Heart left ventricle (tissue), 16 donors: Measurements from ENCODE around the gene KIF27. TPM values are rescaled to one million over a fixed set of nuclear protein-coding genes. Genes with fewer than 3 reads are reported as not detected.
"Not testable (repeated sequence)": the region's sequence is repeated elsewhere in the genome, so short reads cannot be mapped to it uniquely, and the experiment has no call there.

ENCODE experiments used
- ATAC-seq, 4 donors: fragments of 200-7000 bp; cut with Tn5 transposase; one replicate each; pipeline ENCODE4 v1.9.1; 2020 to 2022; ENCODE audit warnings: moderate library complexity in 4 of 4, mild to moderate bottlenecking in 3 of 4, moderate number of reproducible peaks in 1 of 4
- DNase-seq, 5 donors: peaks; one replicate each; pipeline ENCODE4 v3.0.0-alpha.2; 2020
- H3K27ac ChIP-seq, 12 donors: fragments of 200-600 bp; sonication (generic) in 4 of 12; one replicate each; pipeline versions ENCODE4 v1.5.0 to v1.8.0; 2016 to 2022; ENCODE audit warnings: mild to moderate bottlenecking in 2 of 12
- H3K27me3 ChIP-seq, 9 donors: fragments of 200-600 bp; sonication (generic) in 2 of 9; one replicate each; pipeline versions ENCODE4 v1.5.1 to v1.8.0; 2016 to 2022; ENCODE audit warnings: mild to moderate bottlenecking in 3 of 9
- H3K36me3 ChIP-seq, 9 donors: fragments of 200-600 bp; sonication (generic) in 2 of 9; one replicate each; pipeline versions ENCODE4 v1.5.0 to v1.8.0; 2018 to 2022; ENCODE audit warnings: mild to moderate bottlenecking in 2 of 9
- H3K4me1 ChIP-seq, 12 donors: fragments of 200-600 bp; sonication (generic) in 4 of 12; one replicate each; pipeline versions ENCODE4 v1.5.0 to v1.8.0; 2016 to 2022; ENCODE audit warnings: mild to moderate bottlenecking in 3 of 12
- H3K4me3 ChIP-seq, 12 donors: fragments of 200-600 bp; sonication (generic) in 4 of 12; one replicate each; pipeline versions ENCODE4 v1.5.0 to v1.8.0; 2017 to 2022; ENCODE audit warnings: mild to moderate bottlenecking in 9 of 12, moderate library complexity in 4 of 12
- H3K9me3 ChIP-seq, 12 donors: fragments of 200-600 bp; sonication (generic) in 4 of 12; one replicate each; pipeline versions ENCODE4 v1.5.0 to v1.8.0; 2016 to 2022; ENCODE audit warnings: mild to moderate bottlenecking in 1 of 12
- CTCF ChIP-seq, 12 donors: fragments of 200-600 bp; sonication (generic) in 4 of 12; IDR thresholded peaks; one replicate each; pipeline versions ENCODE4 v1.5.0 to v1.8.0; 2018 to 2022; ENCODE audit warnings: antibody characterized with exemption in 12 of 12, mild to moderate bottlenecking in 5 of 12
- POLR2A ChIP-seq, 2 donors: fragments of 450-650 bp; IDR thresholded peaks; one replicate each; pipeline ENCODE4 v1.6.1; 2017; ENCODE audit warnings: antibody characterized with exemption in 2 of 2, mild to moderate bottlenecking in 2 of 2, moderate library complexity in 2 of 2
- WGBS, 4 donors: extraction: QIAGEN DNeasy Blood & Tissue Kit in 2 of 4; methylation state at CpG; one replicate each; pipeline versions ENCODE4 v1.1.5 to v1.1.7; 2013 to 2018; 5-methylcytosine and 5-hydroxymethylcytosine counted together
- intact Hi-C, 10 donors: fragments of 100-400 bp; cut with DNase I; formaldehyde crosslinking; loops; one replicate each; pipeline versions ENCODE4 v1.11.1 to v1.14.2; 2022
- polyA plus RNA-seq, 2 donors: library from polyadenylated mRNA; stranded (reverse); fragments of 200-250 nt; gene quantifications; one replicate each; pipeline ENCODE4 v1.2.3, GENCODE V29; 2013
- total RNA-seq, 9 donors: library from RNA; depleted of rRNA in 2 of 9; stranded (reverse); fragments of >200 nt in 2 of 9; fragmentation: NEBNext Ultra II Directional in 3 of 9; extraction: Animal tissue kit (Norgen Biotek cat#: 25700) in 3 of 9; gene quantifications; one replicate each; pipeline versions ENCODE4 v1.1.0 to v1.2.4, GENCODE V29; 2016 to 2023
- donor health status: ischemic (EF 13 %, LVEDD 7.1; RV severe dilation, severe dysfunction).
- donor health status: healthy with polysubstance abuse.
- donor health status: DM: no; HTN: yes; CAD: no.
- donor health status: DM: no; HTN: no; CAD: no.
- donor health status: ischemic (EF 25% LVEDD 6.9; RV normal size, moderate dysfunction).
- donor health status: ischemic (EF 25% LVEDD 5.7; RV mildly dilated, moderate dysfunction).
- donor health status: healthy.
- donor health status: DM: yes; HTN: yes; CAD: no.
- donor health status: ischemic (EF 35%, LVEDD 5.7; RV mildly dilated, moderate dysfunction).
- donor health status: nonischemic (EF 11% LVEDD 7.7; RV severe dilation, severe dysfunction).
- donor health status: DM: yes; HTN: yes; CAD: no.
- donor health status: PGD.
- donor health status: ischemic (EF 29% LVEDD 5.4; RV normal size, mild dysfunction).
- donor health status: nonischemic (EF 23%, LVEDD 6.1; RV moderate dilation, normal function).

The KIF27 gene
- total and polyA plus RNA-seq, 11 donors = 0.53 to 4.2 (median 3.1) TPM

GRCh38 chr9:83919111-83919510 lies 2.1 kb downstream of the KIF27 start:
- intact Hi-C loops = loop anchor here in 4 of 10 donors (5.0 to 10.0 kb wide), 5 partner anchors 214 to 724 kb away; partner anchors contain the start of genes UBQLN1 (in 2 of the 4) and IDNK (in 1 of the 4)
- Histone ChIP-seq H3K4me3 (no peak overlapping the region), H3K27ac (no peak overlapping the region), H3K9me3 (no peaks in the 10 kb centered on the region), H3K4me1 (peaks cover 0 to 12% (median 5%) of the 10 kb centered on the region in 12 donors), H3K36me3 (peaks cover 0 to 5% (median 0%) of the 10 kb centered on the region in 9 donors), H3K27me3 (no peaks in the 10 kb centered on the region)
- no peak for TF ChIP-seq CTCF (IDR thresholded peaks at IDR 0.05)
- TF ChIP-seq POLR2A (IDR thresholded peaks at IDR 0.05) = no peak
- ATAC-seq = no peak
- DNase-seq = no peak
- 97 to 99% (median 98%) methylated on average over 1 of the region's 1 CpG for WGBS, 4 donors

GRCh38 chr9:83912194-83912593 lies 9.0 kb downstream of the KIF27 start:
- H3K9me3 ChIP-seq, H3K36me3 ChIP-seq, H3K27me3 ChIP-seq, H3K4me3 ChIP-seq, H3K4me1 ChIP-seq, DNase-seq, H3K27ac ChIP-seq: not testable (repeated sequence)
- peak in 1 of 4 donors; percentile 65 for ATAC-seq
- WGBS, 4 donors = 28 to 33% (median 30%) methylated on average over 3 of the region's 3 CpGs
- TF ChIP-seq CTCF (IDR thresholded peaks at IDR 0.05) = peak in 11 of 12 donors; percentile 27 to 60 (median 46)
- intact Hi-C loops = loop anchor here in 7 of 10 donors (5.0 to 10.0 kb wide), 6 partner anchors 207 to 717 kb away; partner anchors contain the start of genes IDNK (in 6 of the 7) and UBQLN1 (in 2 of the 7)

GRCh38 chr9:83906144-83906543 lies 15.1 kb downstream of the KIF27 start:
- DNase-seq (no peak), ATAC-seq (no peak)
- H3K27ac ChIP-seq = no peak overlapping the region
- no peak overlapping the region for H3K4me3 ChIP-seq
- TF ChIP-seq POLR2A (IDR thresholded peaks at IDR 0.05) (no peak), CTCF (IDR thresholded peaks at IDR 0.05) (no peak)
- H3K4me1 ChIP-seq = no peaks in the 10 kb centered on the region
- H3K36me3 ChIP-seq = peaks cover 0 to 3% (median 0%) of the 10 kb centered on the region in 9 donors
- H3K27me3 ChIP-seq = no peaks in the 10 kb centered on the region
- H3K9me3 ChIP-seq = no peaks in the 10 kb centered on the region
- intact Hi-C loops = loop anchor here in 1 of 10 donors (10.0 kb wide), 1 partner anchor 701 kb away; no protein-coding TSS in a partner anchor

- WGBS, 4 donors = 91 to 95% (median 92%) methylated on average over 5 of the region's 5 CpGs
- H3K9me3 ChIP-seq, ATAC-seq, H3K4me1 ChIP-seq, H3K27me3 ChIP-seq, DNase-seq, H3K27ac ChIP-seq, H3K36me3 ChIP-seq, H3K4me3 ChIP-seq: not testable (repeated sequence)
- intact Hi-C loops = loop anchor here in 1 of 10 donors (10.0 kb wide), 1 partner anchor 696 kb away; no protein-coding TSS in a partner anchor
Measured at GRCh38 chr9:83900615-83901014, 20.6 kb downstream of the KIF27 start.

- ATAC-seq, H3K27me3 ChIP-seq, H3K27ac ChIP-seq, H3K4me3 ChIP-seq, H3K9me3 ChIP-seq, H3K4me1 ChIP-seq, DNase-seq, intact Hi-C loops: not testable (repeated sequence)
- 94 to 99% (median 96%) methylated on average over 2 of the region's 2 CpGs for WGBS, 4 donors
- peaks cover 0 to 18% (median 0%) of the 10 kb centered on the region in 9 donors for H3K36me3 ChIP-seq
Measured at GRCh38 chr9:83894301-83894700, 26.9 kb downstream of the KIF27 start.

GRCh38 chr9:83886498-83886897 lies 34.7 kb downstream of the KIF27 start:
- H3K27ac ChIP-seq, H3K27me3 ChIP-seq, H3K4me3 ChIP-seq, ATAC-seq, H3K9me3 ChIP-seq, DNase-seq, H3K4me1 ChIP-seq: not testable (repeated sequence)
- peaks cover 0 to 48% (median 0%) of the 10 kb centered on the region in 9 donors for H3K36me3 ChIP-seq
- intact Hi-C loops = loop anchor here in 1 of 10 donors (5.0 kb wide), 1 partner anchor 1956 kb away; no protein-coding TSS in a partner anchor
- WGBS, 4 donors = 98 to 99% (median 99%) methylated on average over 2 of the region's 2 CpGs

- H3K36me3 ChIP-seq = peaks cover 0 to 42% (median 0%) of the 10 kb centered on the region in 9 donors
- 85 to 91% (median 86%) methylated on average over 3 of the region's 3 CpGs for WGBS, 4 donors
- not testable (repeated sequence) for H3K4me3 ChIP-seq, H3K27me3 ChIP-seq, H3K4me1 ChIP-seq, H3K27ac ChIP-seq, H3K9me3 ChIP-seq, ATAC-seq, DNase-seq
- intact Hi-C loops = loop anchor here in 1 of 10 donors (5.0 kb wide), 1 partner anchor 1957 kb away; no protein-coding TSS in a partner anchor
Measured at GRCh38 chr9:83885559-83886240, 35.5 kb downstream of the KIF27 start.
